Muscle layer of duodenum (tissue), 2 donors: ENCODE measurements around the gene PIR.
A peak's percentile ranks its signal among the peaks of the same experiment; 100 is the strongest.

Experiments
- H3K27ac ChIP-seq: one replicate; pipeline ENCODE4 v1.7.0; 2013; ENCODE audit warnings: mild to moderate bottlenecking, low read length
- H3K27me3 ChIP-seq: one replicate; pipeline ENCODE4 v1.7.0; 2013; ENCODE audit warnings: low read depth, mild to moderate bottlenecking, control low read depth, low read length
- H3K36me3 ChIP-seq, 2 donors: one replicate each; pipeline ENCODE4 v1.7.0; 2013; ENCODE audit warnings: low read length in 2 of 2, control low read depth in 1 of 2, mild to moderate bottlenecking in 1 of 2; ENCODE audit not compliant: insufficient read depth in 2 of 2, control insufficient read depth in 1 of 2
- H3K4me1 ChIP-seq, 2 donors: one replicate each; pipeline ENCODE4 v1.7.0; 2013; ENCODE audit warnings: low read length in 2 of 2, mild to moderate bottlenecking in 2 of 2, control low read depth in 1 of 2, moderate library complexity in 1 of 2; ENCODE audit not compliant: insufficient read depth in 2 of 2, control insufficient read depth in 1 of 2
- H3K4me3 ChIP-seq, 2 donors: one replicate each; pipeline ENCODE4 v1.7.0; 2013; ENCODE audit warnings: low read length in 2 of 2, low read depth in 1 of 2, mild to moderate bottlenecking in 1 of 2
- H3K9me3 ChIP-seq, 2 donors: one replicate each; pipeline ENCODE4 v1.7.0; 2013; ENCODE audit warnings: low read length in 2 of 2, control low read depth in 1 of 2, mild to moderate bottlenecking in 1 of 2; ENCODE audit not compliant: control insufficient read depth in 1 of 2
- donor health status: healthy.

Gene PIR

DNA sequence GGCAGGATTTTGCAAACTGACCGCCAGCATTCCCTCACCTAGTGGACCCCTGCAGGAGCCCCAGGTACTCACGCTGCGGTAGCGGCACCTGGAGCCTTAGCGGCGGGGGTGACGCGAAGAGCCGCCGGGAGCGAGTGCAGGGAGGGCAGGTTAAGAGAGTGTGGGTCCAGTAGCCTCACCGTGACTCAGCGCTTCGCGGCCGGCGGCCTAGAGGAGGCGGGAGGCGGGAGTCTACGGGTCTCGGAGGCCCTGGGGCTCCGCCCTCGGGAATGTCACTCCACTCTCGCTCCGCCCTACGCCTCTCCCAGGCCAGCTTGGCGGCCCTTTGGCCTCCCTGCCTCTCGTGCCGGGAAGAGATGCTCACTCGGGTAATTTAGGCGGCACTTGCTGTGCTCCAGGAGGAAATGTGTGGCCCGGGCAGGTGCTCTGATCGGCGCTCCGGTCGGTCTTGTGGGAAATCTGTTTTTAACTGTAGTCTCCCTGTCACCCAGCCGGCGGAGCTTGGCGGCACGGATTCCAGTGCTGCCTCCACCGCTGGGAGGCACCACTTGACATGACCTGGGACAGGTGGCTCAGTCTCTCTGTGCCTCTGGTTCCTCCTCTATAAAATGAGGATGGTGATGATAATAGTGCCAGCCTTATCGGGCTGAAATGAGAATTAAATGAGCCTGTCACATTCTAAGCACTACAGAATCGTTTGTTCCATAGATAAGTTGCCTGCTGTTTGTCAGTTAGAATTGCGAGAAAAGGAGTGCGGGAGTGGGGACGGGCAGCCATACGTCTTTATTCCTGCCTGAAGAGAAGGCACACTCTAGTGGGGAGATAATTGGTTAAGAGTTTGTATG is at the start of gene PIR:
PIR (minus strand) TSS at position 216 of the 845 bp plus-strand sequence. CDS start 2,076 bp downstream, outside the sequence.
- Histone ChIP-seq H3K9me3 (no peaks in the 10 kb centered on the region), H3K4me1 (peaks cover 0 to 5% of the 10 kb centered on the region in 2 donors), H3K27me3 (no peaks in the 10 kb centered on the region), H3K4me3 (peak within 1 kb of the TSS; percentile 66 to 69), H3K27ac (peak within 1 kb of the TSS; percentile 41), H3K36me3 (no peaks in the 10 kb centered on the region)

DNA sequence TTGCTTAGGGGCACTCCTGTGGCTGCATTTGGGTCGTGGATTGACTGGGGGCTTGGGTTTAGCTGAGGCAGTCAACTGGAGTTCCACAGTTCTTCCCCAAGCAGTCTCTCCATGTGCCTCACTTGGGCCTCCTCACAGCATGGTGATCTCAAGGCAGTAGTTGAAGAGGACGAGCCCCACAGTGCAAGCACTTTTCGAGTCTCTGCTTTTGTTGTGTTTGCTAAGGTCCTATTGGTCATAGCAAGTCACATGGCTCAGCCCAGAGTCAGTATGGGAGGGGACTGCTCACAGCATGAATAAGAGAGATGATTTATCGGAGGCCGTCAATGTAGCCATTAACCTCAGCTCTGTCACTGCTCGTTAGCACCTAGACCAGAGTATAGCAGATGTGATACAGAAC is 37.2 kb upstream of the PIR start:
- Histone ChIP-seq H3K36me3 (no peaks in the 10 kb centered on the region), H3K4me3 (no peak overlapping the region), H3K4me1 (no peaks in the 10 kb centered on the region), H3K27me3 (no peaks in the 10 kb centered on the region), H3K27ac (no peak overlapping the region), H3K9me3 (no peaks in the 10 kb centered on the region)

DNA sequence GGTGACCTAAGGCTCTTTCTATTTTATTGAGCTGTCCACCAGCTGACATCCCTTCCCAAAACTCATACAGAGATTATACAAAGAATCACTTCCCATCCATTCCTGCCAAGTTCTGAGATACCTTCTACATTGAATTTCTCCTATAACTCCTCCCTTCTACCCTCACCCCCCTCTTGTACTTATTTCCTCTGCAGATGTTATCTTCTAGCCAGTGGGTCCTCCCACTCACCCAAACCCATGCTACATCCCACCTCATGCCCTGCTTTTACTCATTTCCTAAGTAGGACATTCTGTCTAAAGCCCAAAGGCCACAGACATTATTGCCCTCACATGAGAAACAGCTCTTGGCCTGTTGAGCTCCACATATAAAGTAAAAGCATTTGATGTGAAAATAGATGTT is 36.0 kb upstream of the PIR start:
- Histone ChIP-seq H3K27ac (no peak overlapping the region), H3K4me3 (no peak overlapping the region), H3K36me3 (no peaks in the 10 kb centered on the region), H3K27me3 (no peaks in the 10 kb centered on the region), H3K9me3 (no peaks in the 10 kb centered on the region), H3K4me1 (no peaks in the 10 kb centered on the region)

DNA sequence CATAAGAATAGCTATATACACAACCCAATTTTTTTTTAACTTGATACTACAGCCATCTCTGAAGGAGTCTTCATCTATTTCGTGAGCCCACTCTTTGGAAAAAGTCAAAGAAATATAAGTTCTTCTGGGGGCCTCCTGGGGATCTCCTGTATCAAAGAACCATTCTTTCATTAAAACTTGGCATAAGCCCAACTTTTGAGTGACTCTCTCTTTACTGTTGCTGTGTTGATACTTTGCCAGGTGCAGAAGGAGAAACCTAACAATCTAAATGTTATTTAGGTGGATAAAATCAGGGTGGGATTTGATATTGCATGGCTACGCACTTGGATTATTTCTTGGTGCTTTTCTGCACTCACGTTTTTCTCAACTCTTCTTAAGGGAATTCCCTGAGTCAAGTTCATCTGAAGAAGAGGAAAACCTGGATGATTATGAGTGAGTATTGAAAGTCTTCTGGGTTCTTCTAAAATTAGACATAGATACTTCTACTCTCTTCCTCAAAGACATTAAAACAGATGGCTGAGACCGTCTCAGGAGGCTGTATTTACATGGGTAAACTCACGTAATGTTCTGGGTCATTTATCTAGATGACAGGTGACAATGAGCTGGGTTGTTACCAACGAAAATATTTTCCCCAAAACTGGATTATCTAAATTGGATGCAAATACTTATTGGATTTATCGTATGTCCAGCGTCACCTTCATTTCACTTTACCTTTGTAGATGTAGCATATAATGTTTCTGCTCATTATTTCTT is 32.7 kb upstream of the PIR start:
- Histone ChIP-seq H3K4me3 (no peak overlapping the region), H3K9me3 (no peaks in the 10 kb centered on the region), H3K27me3 (no peaks in the 10 kb centered on the region), H3K27ac (no peak overlapping the region), H3K36me3 (no peaks in the 10 kb centered on the region), H3K4me1 (no peaks in the 10 kb centered on the region)

DNA sequence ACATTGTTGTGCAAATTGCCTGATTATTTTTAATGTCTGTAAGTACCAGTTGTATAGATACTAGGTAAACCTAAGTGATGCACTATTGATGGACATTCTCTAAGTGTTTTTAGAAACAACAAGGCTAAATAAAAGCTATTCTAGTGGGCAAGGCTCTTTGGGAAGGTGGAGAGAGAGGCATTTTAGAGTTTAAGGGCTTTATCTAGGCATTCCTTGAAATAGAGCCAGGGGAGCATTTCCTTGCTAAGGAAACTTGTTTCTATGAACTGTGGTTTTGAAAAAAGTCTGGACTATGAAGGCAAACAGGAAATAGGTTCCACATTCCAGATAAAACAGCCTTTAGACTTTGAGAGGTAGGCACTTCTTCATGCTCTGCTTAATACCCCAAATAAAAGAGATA is 31.3 kb upstream of the PIR start:
- Histone ChIP-seq H3K4me1 (no peaks in the 10 kb centered on the region), H3K27me3 (no peaks in the 10 kb centered on the region), H3K9me3 (no peaks in the 10 kb centered on the region), H3K27ac (no peak overlapping the region), H3K4me3 (no peak overlapping the region), H3K36me3 (no peaks in the 10 kb centered on the region)

DNA sequence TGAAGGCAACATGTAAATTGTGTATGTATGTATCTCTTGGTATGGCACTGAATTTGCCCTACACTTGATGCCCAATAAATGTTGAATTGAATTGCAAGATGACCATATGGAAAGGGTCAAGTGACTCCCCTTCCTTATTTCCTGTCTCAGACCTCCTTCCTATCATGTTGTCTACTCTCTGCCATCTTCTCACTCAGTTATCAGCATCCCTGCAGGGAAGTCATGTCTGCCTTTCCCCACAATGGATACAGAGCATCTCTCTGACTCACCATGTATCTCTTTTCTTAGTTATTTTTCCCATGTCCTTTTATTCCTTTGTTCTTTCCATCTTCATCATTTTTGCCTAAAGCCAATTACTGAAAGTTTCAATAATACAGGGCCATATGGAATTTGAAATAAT is 30.0 kb upstream of the PIR start:
- no peaks in the 10 kb centered on the region for H3K36me3 ChIP-seq
- H3K27ac ChIP-seq: no peak overlapping the region
- H3K4me3 ChIP-seq: no peak overlapping the region
- no peaks in the 10 kb centered on the region for H3K9me3 ChIP-seq
- H3K27me3 ChIP-seq: no peaks in the 10 kb centered on the region
- H3K4me1 ChIP-seq: no peaks in the 10 kb centered on the region

DNA sequence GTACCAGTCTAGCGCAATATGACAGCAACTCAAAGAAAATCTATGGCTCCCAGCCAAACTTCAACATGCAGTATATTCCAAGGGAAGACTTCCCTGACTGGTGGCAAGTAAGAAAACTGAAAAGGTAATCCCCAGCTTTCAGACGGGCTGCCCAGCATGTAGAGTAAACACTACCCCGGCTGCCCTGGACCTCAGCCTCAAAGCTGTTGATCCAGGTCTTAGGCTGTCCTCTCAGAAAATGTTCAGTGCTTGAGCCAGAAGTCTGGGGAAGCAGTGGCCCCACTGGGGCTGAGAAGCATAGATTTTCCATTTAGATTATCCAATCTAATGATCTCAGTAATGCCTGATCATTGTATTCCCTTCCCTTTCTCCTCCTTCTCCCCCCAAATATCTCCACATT is 29.3 kb upstream of the PIR start:
- no peaks in the 10 kb centered on the region for H3K36me3 ChIP-seq
- no peak overlapping the region for H3K4me3 ChIP-seq
- no peak overlapping the region for H3K27ac ChIP-seq
- H3K4me1 ChIP-seq: no peaks in the 10 kb centered on the region
- H3K9me3 ChIP-seq: no peaks in the 10 kb centered on the region
- H3K27me3 ChIP-seq: no peaks in the 10 kb centered on the region

DNA sequence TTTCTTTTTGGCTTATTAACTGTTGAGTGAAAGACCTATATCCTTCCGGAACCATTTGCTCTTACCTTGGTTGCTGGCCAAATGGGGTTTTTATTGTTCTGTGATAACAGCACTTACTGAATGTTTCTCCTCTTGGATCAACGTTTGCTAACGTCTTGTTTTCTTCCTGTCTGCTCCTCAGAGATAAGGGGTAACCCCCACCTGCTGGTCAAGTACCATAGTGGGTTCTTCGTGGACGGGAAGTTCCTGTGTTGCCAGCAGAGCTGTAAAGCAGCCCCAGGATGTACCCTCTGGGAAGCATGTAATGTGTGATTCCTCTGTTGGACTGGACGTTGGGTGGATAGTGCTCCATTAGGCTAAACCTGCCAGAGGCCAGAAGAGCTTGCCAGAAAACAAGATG is 22.8 kb upstream of the PIR start:
- Histone ChIP-seq H3K27me3 (no peaks in the 10 kb centered on the region), H3K9me3 (no peaks in the 10 kb centered on the region), H3K4me1 (no peaks in the 10 kb centered on the region), H3K4me3 (no peak overlapping the region), H3K36me3 (no peaks in the 10 kb centered on the region), H3K27ac (no peak overlapping the region)

DNA sequence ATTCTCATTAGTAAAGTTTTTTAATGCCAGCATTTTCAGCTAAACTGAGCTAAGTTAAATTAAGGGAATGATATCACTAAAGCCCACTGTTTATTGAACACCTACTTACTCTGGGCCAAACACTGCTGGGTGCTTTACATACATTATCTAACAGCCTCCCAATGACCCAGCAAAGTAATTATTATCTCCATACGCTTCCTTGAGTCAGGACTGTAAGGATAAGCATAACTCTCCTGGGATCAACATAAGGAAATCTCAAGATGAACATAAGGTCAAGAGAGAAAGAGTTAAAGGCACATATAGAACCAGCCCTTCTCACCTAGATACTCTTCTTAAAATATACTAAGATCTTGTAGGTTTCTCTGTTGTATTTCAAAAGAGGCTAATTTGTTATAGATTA is 21.1 kb upstream of the PIR start:
- H3K4me1 ChIP-seq: no peaks in the 10 kb centered on the region
- H3K27ac ChIP-seq: no peak overlapping the region
- no peak overlapping the region for H3K4me3 ChIP-seq
- no peaks in the 10 kb centered on the region for H3K9me3 ChIP-seq
- H3K27me3 ChIP-seq: no peaks in the 10 kb centered on the region
- H3K36me3 ChIP-seq: no peaks in the 10 kb centered on the region

DNA sequence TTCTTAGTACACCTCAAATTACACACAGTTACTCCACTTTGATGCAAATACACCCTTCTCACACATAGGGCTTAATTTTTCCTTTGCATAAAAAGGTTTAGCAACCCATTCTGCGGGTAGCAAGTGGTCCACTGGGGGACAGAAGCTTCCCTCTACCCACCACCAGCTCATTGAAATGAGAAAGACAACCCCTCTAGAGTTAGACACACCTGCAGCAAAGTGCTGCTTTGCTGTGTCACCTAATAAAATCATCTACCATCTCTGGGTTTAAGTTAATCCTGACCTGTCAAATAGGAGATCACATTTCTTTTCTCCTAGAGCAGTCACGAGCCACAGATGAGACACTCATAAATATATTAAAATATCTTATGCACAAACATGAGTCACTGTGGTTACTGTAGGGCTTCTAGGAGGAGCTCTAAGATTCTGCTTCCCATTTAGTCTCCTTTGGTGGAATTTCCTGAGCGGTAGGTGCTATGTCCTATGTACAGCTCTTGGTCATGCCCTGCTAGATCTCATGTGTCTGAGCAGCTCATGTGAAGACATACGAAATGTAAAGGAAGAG is 19.4 kb upstream of the PIR start:
- Histone ChIP-seq H3K4me1 (no peaks in the 10 kb centered on the region), H3K9me3 (no peaks in the 10 kb centered on the region), H3K27me3 (no peaks in the 10 kb centered on the region), H3K27ac (no peak overlapping the region), H3K36me3 (no peaks in the 10 kb centered on the region), H3K4me3 (no peak overlapping the region)

DNA sequence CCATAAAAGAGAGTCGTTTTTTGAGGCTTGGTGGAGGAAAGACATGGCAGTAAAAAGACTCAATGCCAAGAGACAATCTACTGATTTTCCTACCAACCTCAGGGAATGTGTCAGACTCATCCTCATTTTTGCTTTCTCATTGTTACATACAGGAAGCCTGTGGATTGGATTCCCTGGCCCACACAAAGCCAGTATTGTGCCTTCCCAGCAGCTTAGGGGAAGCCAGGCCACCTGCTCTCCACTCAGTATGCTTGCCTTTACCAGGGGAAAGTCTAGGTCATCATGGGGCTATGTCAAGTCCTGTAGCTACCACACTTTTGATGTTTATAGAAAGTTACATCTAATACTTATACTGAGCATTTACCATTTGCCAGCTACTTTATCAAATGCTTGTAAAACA is 18.4 kb upstream of the PIR start:
- H3K36me3 ChIP-seq: no peaks in the 10 kb centered on the region
- H3K27ac ChIP-seq: no peak overlapping the region
- no peaks in the 10 kb centered on the region for H3K27me3 ChIP-seq
- H3K9me3 ChIP-seq: no peaks in the 10 kb centered on the region
- H3K4me1 ChIP-seq: no peaks in the 10 kb centered on the region
- no peak overlapping the region for H3K4me3 ChIP-seq
